Sigmoid colon (tissue), 4 donors: Measurements from ENCODE around the gene CIZ1.

ENCODE experiments used
- EP300 ChIP-seq, 4 donors: sonication (generic); formaldehyde crosslinking; IDR thresholded peaks; one replicate each; pipeline ENCODE4 v1.6.1; 2017; ENCODE audit warnings: antibody characterized with exemption in 4 of 4
- POLR2A ChIP-seq, 2 donors: fragments of 450-650 bp; IDR thresholded peaks; one replicate each; pipeline ENCODE4 v1.6.1; 2016; ENCODE audit warnings: antibody characterized with exemption in 2 of 2, mild to moderate bottlenecking in 2 of 2, moderate library complexity in 2 of 2
- POLR2AphosphoS5 ChIP-seq, 4 donors: sonication (generic); formaldehyde crosslinking; IDR thresholded peaks; one replicate each; pipeline ENCODE4 v1.6.1; 2017; ENCODE audit warnings: antibody characterized with exemption in 4 of 4
- TF ChIP-seq, protein P1 (sequence below), 4 experiments: fragments of 450-650 bp in 3 of 4; fragments of 200-600 bp in 1 of 4; IDR thresholded peaks; one replicate each; pipeline ENCODE4 v1.5.1; 2016 to 2019; ENCODE audit warnings: antibody characterized with exemption in 4 of 4, mild to moderate bottlenecking in 3 of 4, moderate library complexity in 2 of 4

DNA sequence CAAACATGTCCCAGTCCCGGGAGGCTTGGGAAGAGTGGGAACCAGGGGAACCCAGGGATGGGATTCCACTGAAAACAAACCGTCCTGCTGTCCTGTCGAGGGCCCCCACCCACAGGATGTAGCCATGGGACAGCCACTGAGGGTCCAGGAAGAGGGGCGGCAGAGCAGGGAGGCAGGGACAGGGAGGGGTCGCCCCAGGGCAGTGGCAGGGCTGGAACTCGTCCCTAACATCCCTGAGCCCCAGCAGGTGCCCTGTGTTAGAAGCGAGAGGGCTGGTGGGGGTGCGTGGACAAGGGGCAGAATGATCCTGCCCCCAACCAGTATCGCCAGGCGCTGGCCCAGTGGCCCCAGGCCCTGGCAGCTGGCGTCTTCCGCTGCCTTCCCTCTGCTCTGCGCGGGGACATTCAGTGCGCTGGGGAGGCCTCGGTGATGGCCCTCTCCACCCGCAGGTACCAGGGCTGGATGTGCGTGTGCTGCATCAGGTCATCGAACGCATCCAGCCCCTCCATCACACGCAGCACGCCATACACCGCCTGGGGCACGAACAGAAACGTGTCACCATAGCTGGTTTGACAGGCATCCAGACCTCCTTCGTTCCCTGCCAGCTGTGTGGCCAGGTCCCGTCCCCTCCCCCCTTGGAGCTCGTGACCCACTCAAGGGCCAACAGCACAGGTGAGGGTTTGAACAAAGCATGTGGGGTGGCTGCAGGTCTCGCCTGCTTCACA, 70.5 kb downstream of the CIZ1 start:
- TF ChIP-seq, protein P1, sequence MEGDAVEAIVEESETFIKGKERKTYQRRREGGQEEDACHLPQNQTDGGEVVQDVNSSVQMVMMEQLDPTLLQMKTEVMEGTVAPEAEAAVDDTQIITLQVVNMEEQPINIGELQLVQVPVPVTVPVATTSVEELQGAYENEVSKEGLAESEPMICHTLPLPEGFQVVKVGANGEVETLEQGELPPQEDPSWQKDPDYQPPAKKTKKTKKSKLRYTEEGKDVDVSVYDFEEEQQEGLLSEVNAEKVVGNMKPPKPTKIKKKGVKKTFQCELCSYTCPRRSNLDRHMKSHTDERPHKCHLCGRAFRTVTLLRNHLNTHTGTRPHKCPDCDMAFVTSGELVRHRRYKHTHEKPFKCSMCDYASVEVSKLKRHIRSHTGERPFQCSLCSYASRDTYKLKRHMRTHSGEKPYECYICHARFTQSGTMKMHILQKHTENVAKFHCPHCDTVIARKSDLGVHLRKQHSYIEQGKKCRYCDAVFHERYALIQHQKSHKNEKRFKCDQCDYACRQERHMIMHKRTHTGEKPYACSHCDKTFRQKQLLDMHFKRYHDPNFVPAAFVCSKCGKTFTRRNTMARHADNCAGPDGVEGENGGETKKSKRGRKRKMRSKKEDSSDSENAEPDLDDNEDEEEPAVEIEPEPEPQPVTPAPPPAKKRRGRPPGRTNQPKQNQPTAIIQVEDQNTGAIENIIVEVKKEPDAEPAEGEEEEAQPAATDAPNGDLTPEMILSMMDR (IDR thresholded peaks at IDR 0.05), result no peak
- TF ChIP-seq POLR2AphosphoS5 (IDR thresholded peaks at IDR 0.05), result no peak
- TF ChIP-seq EP300 (IDR thresholded peaks at IDR 0.05), result no peak
- TF ChIP-seq POLR2A (IDR thresholded peaks at IDR 0.05), result no peak
